ENCODE results near the gene CLK2. TPM values are rescaled to one million over a fixed set of nuclear protein-coding genes. Genes with fewer than 3 reads are reported as not detected.
"Not testable (repeated sequence)": the region's sequence is repeated elsewhere in the genome, so short reads cannot be mapped to it uniquely, and the experiment has no call there.

Gene CLK2
- total RNA-seq, 2 donors from 2014 or later: 31.7 to 66.4 TPM

DNA sequence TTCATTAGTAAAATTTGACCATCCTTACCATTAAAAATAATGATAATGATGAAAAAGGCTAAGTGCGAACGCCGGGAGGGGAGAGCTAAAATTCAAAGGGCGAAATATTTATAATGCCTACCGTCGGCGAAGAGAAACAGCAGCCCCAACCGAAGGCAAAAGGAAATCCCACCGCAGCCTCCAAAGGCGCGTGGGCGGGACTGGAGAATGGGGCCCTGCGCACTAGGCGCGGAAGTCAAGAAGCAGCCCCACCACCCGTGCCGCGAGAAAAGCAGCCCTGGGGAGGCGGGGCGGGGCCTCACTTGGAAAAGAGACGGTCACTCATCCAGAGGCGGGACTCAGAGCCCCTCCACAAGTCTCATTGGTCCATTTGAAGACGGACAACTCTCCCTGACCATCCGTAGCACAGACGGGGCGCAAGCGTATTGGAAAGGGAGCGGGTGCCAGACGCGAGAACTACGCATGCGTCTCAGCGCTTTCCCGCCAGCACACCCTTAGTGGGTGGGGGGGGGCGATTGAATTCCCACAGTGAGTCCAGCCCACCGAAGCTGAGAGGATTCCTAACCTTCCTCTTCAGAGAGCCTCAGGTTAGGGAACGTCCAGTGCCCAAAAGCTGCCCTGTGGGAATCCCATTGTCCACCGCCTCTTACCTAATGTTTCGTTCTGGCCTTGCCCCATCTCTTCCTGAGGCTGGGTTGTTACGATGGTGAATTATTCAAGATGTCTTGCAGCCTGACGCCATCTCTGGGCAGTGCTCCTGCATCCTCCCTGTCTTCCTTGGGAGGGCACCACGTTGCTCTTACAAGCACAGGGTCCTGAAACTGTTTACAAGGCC lies 45.8 kb downstream of the CLK2 start:
- TF ChIP-seq, protein P1, sequence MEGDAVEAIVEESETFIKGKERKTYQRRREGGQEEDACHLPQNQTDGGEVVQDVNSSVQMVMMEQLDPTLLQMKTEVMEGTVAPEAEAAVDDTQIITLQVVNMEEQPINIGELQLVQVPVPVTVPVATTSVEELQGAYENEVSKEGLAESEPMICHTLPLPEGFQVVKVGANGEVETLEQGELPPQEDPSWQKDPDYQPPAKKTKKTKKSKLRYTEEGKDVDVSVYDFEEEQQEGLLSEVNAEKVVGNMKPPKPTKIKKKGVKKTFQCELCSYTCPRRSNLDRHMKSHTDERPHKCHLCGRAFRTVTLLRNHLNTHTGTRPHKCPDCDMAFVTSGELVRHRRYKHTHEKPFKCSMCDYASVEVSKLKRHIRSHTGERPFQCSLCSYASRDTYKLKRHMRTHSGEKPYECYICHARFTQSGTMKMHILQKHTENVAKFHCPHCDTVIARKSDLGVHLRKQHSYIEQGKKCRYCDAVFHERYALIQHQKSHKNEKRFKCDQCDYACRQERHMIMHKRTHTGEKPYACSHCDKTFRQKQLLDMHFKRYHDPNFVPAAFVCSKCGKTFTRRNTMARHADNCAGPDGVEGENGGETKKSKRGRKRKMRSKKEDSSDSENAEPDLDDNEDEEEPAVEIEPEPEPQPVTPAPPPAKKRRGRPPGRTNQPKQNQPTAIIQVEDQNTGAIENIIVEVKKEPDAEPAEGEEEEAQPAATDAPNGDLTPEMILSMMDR (IDR thresholded peaks at IDR 0.05): no peak
- Histone ChIP-seq H3K4me3 (peak overlapping the region; percentile 67), H3K4me1 (peaks cover 10% of the 10 kb centered on the region), H3K27ac (peak overlapping the region; percentile 89), H3K27me3 (no peaks in the 10 kb centered on the region), H3K9me3 (no peaks in the 10 kb centered on the region), H3K36me3 (no peaks in the 10 kb centered on the region), H3K9ac (ENCODE audit: low read depth in 2 of 2, low read length in 2 of 2) (peak overlapping the region; percentile 75 to 89)
- DNase-seq: peak; percentile 99
- intact Hi-C loops (cut with DNase I): loop anchor here (2.0 kb wide), 1 partner anchor 19 kb away; the partner anchor contains the start of gene MTX1

DNA sequence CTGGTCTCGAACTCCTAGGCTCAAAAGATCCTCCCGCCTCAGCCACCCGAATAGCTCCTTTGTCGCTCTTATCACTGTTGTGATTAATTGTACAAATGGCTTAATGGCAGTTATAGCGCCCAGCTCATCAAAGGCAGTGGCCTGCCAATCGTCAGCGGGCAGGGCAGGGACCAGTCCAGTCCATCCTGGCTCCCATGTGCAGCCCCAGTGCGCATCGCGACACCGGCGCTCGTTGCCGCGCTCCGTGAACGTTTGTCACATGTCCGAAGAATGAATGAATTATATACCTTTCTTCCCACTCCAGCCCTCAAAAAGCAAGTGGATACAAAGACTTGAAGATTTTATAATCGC lies 46.4 kb downstream of the CLK2 start:
- DNase-seq: peak; percentile 61

DNA sequence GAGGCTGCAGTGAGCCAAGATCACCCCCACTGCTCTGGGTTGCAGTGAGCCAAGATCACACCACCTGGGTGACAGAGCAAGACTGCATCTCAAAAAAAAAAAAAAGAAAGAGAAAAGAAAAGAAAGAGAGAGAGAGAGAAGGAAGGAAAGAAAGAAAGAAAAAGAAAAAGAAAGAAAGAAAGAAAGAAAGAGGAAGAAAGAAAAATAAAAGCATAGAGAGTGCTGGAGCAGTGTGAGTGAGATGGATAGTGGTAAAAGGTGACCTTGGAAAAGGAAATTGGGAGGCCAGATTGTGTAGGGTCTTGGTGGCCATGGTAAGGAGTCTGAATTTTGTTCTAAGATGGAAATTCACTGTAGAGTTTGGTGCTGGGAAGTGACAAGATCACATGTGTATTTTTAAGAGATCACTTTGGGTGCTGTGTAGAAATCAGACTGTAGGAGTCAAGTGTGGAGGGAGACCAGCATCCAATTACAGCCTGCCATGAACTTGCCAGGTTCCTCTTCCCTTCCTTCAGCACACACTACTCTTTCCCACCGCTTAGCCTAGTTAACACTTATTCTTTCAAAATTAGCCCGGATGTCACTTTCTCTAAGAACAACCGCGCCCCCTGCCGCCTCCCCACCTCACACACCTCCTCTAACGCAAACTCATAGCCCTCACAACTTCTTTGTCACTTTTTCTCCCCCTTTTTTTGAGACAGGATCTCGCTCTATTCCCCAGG lies 47.0 kb downstream of the CLK2 start:
- Histone ChIP-seq H3K27ac (peak overlapping the region; percentile 89), H3K36me3 (no peaks in the 10 kb centered on the region), H3K4me3 (peak overlapping the region; percentile 67), H3K27me3 (no peaks in the 10 kb centered on the region), H3K9ac (ENCODE audit: low read depth in 2 of 2, low read length in 2 of 2) (peak overlapping the region; percentile 75 to 89), H3K4me1 (peaks cover 10% of the 10 kb centered on the region), H3K9me3 (no peaks in the 10 kb centered on the region)
- TF ChIP-seq, protein P1 (IDR thresholded peaks at IDR 0.05): peak; percentile 39
- peak; percentile 84 for DNase-seq
- intact Hi-C loops (cut with DNase I): loop anchor here (2.0 kb wide), 1 partner anchor 18 kb away; the partner anchor contains the start of gene MTX1

More for the DNA sequence above, 46.4 kb downstream of the CLK2 start:
- Histone ChIP-seq H3K9me3 (no peaks in the 10 kb centered on the region), H3K27ac (peak overlapping the region; percentile 89), H3K4me3 (peak overlapping the region; percentile 67), H3K27me3 (no peaks in the 10 kb centered on the region), H3K36me3 (no peaks in the 10 kb centered on the region), H3K4me1 (peaks cover 10% of the 10 kb centered on the region), H3K9ac (ENCODE audit: low read depth in 2 of 2, low read length in 2 of 2) (peak overlapping the region; percentile 75 to 89)
- TF ChIP-seq, protein P1 (IDR thresholded peaks at IDR 0.05): no peak
- intact Hi-C loops (cut with DNase I): loop anchor here (2.0 kb wide), 1 partner anchor 18 kb away; the partner anchor contains the start of gene MTX1

DNA sequence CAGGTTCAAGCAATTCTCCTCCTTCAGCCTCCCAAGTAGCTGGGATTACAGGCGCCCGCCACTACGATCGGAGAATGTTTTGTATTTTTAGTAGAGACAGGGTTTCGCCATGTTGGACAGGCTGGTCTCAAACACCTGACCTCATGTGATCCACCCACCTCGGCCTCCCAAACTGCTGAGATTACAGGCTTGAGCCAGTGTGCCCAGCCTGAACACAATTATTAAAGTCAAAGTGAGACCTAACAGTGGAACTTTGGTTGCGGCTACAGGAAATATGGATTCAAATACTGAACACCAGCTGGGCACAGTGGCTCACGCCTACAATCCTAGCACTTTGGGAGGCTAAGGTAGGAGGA lies 47.9 kb downstream of the CLK2 start:
- H3K4me3 ChIP-seq; H3K36me3 ChIP-seq; DNase-seq; H3K4me1 ChIP-seq; intact Hi-C loops (cut with DNase I); H3K27ac ChIP-seq; H3K9me3 ChIP-seq; H3K27me3 ChIP-seq; H3K9ac ChIP-seq (ENCODE audit: low read depth in 2 of 2, low read length in 2 of 2): not testable (repeated sequence)

DNA sequence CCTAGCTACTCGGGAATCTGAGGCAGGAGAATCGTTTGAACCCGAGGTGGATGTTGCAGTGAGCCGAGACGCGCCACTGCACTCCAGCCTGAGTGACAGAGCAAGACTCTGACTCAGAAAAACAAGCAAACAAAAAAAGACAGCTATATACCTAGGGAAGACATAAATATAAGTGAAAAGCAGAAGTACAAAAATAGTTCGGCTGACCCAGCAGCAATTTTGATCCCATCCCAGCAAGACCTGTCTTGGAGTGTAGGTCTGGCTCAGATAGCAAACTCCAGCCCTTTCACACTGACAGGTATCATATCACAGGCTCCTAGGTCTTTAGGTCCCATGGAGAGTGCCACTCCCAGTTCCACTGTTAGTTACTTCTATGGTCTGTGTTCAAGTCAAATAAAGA lies 50.3 kb downstream of the CLK2 start:
- no peak overlapping the region for H3K4me3 ChIP-seq
- no peak overlapping the region for H3K27ac ChIP-seq
- no peaks in the 10 kb centered on the region for H3K27me3 ChIP-seq
- TF ChIP-seq, protein P1 (IDR thresholded peaks at IDR 0.05): no peak
- no peaks in the 10 kb centered on the region for H3K9me3 ChIP-seq
- intact Hi-C loops (cut with DNase I): no loop called here
- no peak overlapping the region for H3K9ac ChIP-seq (ENCODE audit: low read depth in 2 of 2, low read length in 2 of 2)
- DNase-seq: no peak
- peaks cover 8% of the 10 kb centered on the region for H3K4me1 ChIP-seq
- H3K36me3 ChIP-seq: no peaks in the 10 kb centered on the region

DNA sequence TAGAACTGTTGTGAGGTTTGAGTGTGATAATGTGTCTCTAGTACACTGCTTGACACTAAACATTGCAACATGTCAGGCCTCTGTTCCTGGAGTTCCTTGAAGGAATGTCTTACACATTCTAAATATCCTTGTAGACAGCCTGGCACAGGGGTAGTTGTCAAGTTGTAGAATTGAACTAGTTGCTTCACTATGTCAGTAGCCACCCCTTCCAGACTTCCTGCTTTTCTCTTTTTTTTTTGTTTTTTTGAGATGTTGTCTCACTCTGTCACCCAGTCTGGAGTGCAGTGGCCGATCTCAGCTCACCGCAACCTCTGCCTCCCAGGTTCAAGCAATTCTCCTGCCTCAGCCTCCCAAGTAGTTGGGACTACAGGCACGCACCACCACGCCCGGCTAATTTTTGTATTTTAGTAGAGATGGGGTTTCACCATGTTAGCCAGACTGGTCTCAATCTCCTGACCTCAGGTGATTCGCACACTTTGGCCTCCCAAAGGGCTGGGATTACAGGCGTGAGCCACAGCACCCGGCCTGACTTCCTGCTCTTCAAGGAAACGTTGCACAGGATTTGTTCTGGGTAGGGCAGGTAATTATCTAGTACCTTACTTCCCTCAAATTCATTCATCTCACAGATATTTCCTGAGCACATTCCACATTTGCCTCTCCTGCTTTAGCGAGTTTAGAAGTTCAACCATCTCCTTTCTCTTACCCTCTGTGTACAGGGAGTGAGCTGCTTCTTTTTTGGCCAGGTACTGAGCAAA lies 52.9 kb downstream of the CLK2 start:
- H3K27me3 ChIP-seq; H3K4me3 ChIP-seq; intact Hi-C loops (cut with DNase I); H3K36me3 ChIP-seq; H3K4me1 ChIP-seq; H3K9ac ChIP-seq (ENCODE audit: low read depth in 2 of 2, low read length in 2 of 2); H3K9me3 ChIP-seq: not testable (repeated sequence)
- H3K27ac ChIP-seq: peak overlapping the region; percentile 80
- peak; percentile 73 for DNase-seq
